Adipocyte (in vitro differentiated cells): Measurements from ENCODE around the gene ARID4A.
A peak's percentile ranks its signal among the peaks of the same experiment; 100 is the strongest.
"Not testable (repeated sequence)": the region's sequence is repeated elsewhere in the genome, so short reads cannot be mapped to it uniquely, and the experiment has no call there.

Experiments used
- DNase-seq: peaks from one replicate; pipeline ENCODE4 v3.0.0-alpha.2; 2015; ENCODE audit warnings: low read depth
- H3K27me3 ChIP-seq: replicated peaks from 2 replicates; pipeline ENCODE4 v1.7.0; 2013; ENCODE audit warnings: mild to moderate bottlenecking, low read length, moderate library complexity; ENCODE audit not compliant: control insufficient read depth, insufficient read depth
- H3K36me3 ChIP-seq: 2 replicates; pipeline ENCODE4 v1.7.0; 2013; ENCODE audit warnings: low read length, mild to moderate bottlenecking, moderate library complexity; ENCODE audit not compliant: control insufficient read depth, insufficient read depth, severe bottlenecking
- H3K4me1 ChIP-seq: 2 replicates; pipeline ENCODE4 v1.7.0; 2013; ENCODE audit warnings: mild to moderate bottlenecking, low read length, moderate library complexity; ENCODE audit not compliant: control insufficient read depth, insufficient read depth
- H3K4me3 ChIP-seq: 2 replicates; pipeline ENCODE4 v1.7.0; 2013; ENCODE audit warnings: mild to moderate bottlenecking, low read length, moderate library complexity
- H3K9ac ChIP-seq: 2 replicates; pipeline ENCODE4 v1.7.0; 2013; ENCODE audit warnings: mild to moderate bottlenecking, low read length, moderate library complexity
- H3K9me3 ChIP-seq: 2 replicates; pipeline ENCODE4 v1.7.0; 2013; ENCODE audit warnings: mild to moderate bottlenecking, low read length, moderate library complexity; ENCODE audit not compliant: control insufficient read depth

The ARID4A gene

GRCh38 chr14:58298477-58299400 lies at the start of gene ARID4A:
Gene ARID4A, plus strand, starts transcription at chr14:58298555. Its CDS starts 1,300 bp downstream, at chr14:58299855.
- H3K4me1 ChIP-seq = peaks cover 17% of the 10 kb centered on the region
- H3K9ac ChIP-seq = peak within 1 kb of the TSS; percentile 94
- peak; percentile 56 for DNase-seq
- peak within 1 kb of the TSS; percentile 99 for H3K4me3 ChIP-seq
- H3K27me3 ChIP-seq = no peaks in the 10 kb centered on the region
- H3K36me3 ChIP-seq = peaks cover 36% of the 10 kb centered on the region
- H3K9me3 ChIP-seq = no peaks in the 10 kb centered on the region

- Histone ChIP-seq H3K4me1 (peaks cover 23% of the 10 kb centered on the region), H3K9ac (no peak overlapping the region), H3K4me3 (no peak overlapping the region), H3K27me3 (no peaks in the 10 kb centered on the region), H3K9me3 (no peaks in the 10 kb centered on the region), H3K36me3 (peaks cover 61% of the 10 kb centered on the region)
- DNase-seq = no peak
Measured at GRCh38 chr14:58249611-58250010, 48.7 kb upstream of the ARID4A start.

GRCh38 chr14:58258156-58258555 lies 40.2 kb upstream of the ARID4A start:
- Histone ChIP-seq H3K9ac (no peak overlapping the region), H3K4me3 (no peak overlapping the region), H3K4me1 (no peaks in the 10 kb centered on the region), H3K36me3 (peaks cover 89% of the 10 kb centered on the region), H3K27me3 (no peaks in the 10 kb centered on the region), H3K9me3 (no peaks in the 10 kb centered on the region)
- DNase-seq = no peak

GRCh38 chr14:58262005-58262404 lies 36.4 kb upstream of the ARID4A start:
- not testable (repeated sequence) for H3K27me3 ChIP-seq, H3K9me3 ChIP-seq, H3K9ac ChIP-seq, H3K4me1 ChIP-seq, DNase-seq, H3K4me3 ChIP-seq
- H3K36me3 ChIP-seq = peaks cover 99% of the 10 kb centered on the region

- Histone ChIP-seq H3K36me3 (peaks cover 100% of the 10 kb centered on the region), H3K9me3 (no peaks in the 10 kb centered on the region), H3K9ac (no peak overlapping the region), H3K27me3 (no peaks in the 10 kb centered on the region), H3K4me1 (no peaks in the 10 kb centered on the region), H3K4me3 (no peak overlapping the region)
- no peak for DNase-seq
Measured at GRCh38 chr14:58265401-58265800, 33.0 kb upstream of the ARID4A start.

- no peak for DNase-seq
- Histone ChIP-seq H3K9ac (no peak overlapping the region), H3K36me3 (peaks cover 90% of the 10 kb centered on the region), H3K27me3 (no peaks in the 10 kb centered on the region), H3K4me1 (peaks cover 7% of the 10 kb centered on the region), H3K9me3 (no peaks in the 10 kb centered on the region), H3K4me3 (no peak overlapping the region)
Measured at GRCh38 chr14:58270628-58271027, 27.7 kb upstream of the ARID4A start.

- Histone ChIP-seq H3K4me3 (no peak overlapping the region), H3K9me3 (no peaks in the 10 kb centered on the region), H3K27me3 (no peaks in the 10 kb centered on the region), H3K9ac (no peak overlapping the region), H3K4me1 (peaks cover 13% of the 10 kb centered on the region), H3K36me3 (peaks cover 79% of the 10 kb centered on the region)
- no peak for DNase-seq
Measured at GRCh38 chr14:58272588-58273372, 25.6 kb upstream of the ARID4A start.

GRCh38 chr14:58274881-58275280 lies 23.5 kb upstream of the ARID4A start:
- H3K9me3 ChIP-seq = no peaks in the 10 kb centered on the region
- no peak overlapping the region for H3K4me3 ChIP-seq
- peaks cover 13% of the 10 kb centered on the region for H3K4me1 ChIP-seq
- DNase-seq = no peak
- no peak overlapping the region for H3K9ac ChIP-seq
- no peaks in the 10 kb centered on the region for H3K27me3 ChIP-seq
- peaks cover 77% of the 10 kb centered on the region for H3K36me3 ChIP-seq

GRCh38 chr14:58275527-58276190 lies 22.7 kb upstream of the ARID4A start:
- no peaks in the 10 kb centered on the region for H3K9me3 ChIP-seq
- peaks cover 71% of the 10 kb centered on the region for H3K36me3 ChIP-seq
- H3K27me3 ChIP-seq = no peaks in the 10 kb centered on the region
- H3K4me3 ChIP-seq = no peak overlapping the region
- peaks cover 15% of the 10 kb centered on the region for H3K4me1 ChIP-seq
- DNase-seq = peak; percentile 20
- H3K9ac ChIP-seq = no peak overlapping the region

- Histone ChIP-seq H3K4me3 (no peak overlapping the region), H3K4me1 (peaks cover 21% of the 10 kb centered on the region), H3K27me3 (no peaks in the 10 kb centered on the region), H3K36me3 (peaks cover 65% of the 10 kb centered on the region), H3K9me3 (no peaks in the 10 kb centered on the region), H3K9ac (no peak overlapping the region)
- DNase-seq = no peak
Measured at GRCh38 chr14:58276208-58276607, 22.1 kb upstream of the ARID4A start.

- no peak overlapping the region for H3K9ac ChIP-seq
- no peak overlapping the region for H3K4me3 ChIP-seq
- DNase-seq = no peak
- H3K27me3 ChIP-seq = no peaks in the 10 kb centered on the region
- H3K9me3 ChIP-seq = no peaks in the 10 kb centered on the region
- peaks cover 37% of the 10 kb centered on the region for H3K4me1 ChIP-seq
- H3K36me3 ChIP-seq = peaks cover 58% of the 10 kb centered on the region
Measured at GRCh38 chr14:58278177-58278576, 20.2 kb upstream of the ARID4A start.
